HEK293 (cell line): ENCODE results near the gene RRM1.
A peak's percentile ranks its signal among the peaks of the same experiment; 100 is the strongest.

Experiments
- CTCF ChIA-PET: fragments of 350-600 bp; formaldehyde crosslinking; extraction: SDS; loops from one replicate; lab custom pipeline; 2021; ENCODE audit warnings: antibody characterized with exemption; lab: Yijun Ruan, JAX
- POLR2A ChIA-PET: fragments of 300-600 bp; formaldehyde crosslinking; extraction: SDS; loops from one replicate; lab custom pipeline; 2020; ENCODE audit warnings: antibody characterized with exemption, inconsistent platforms; lab: Yijun Ruan, JAX
- H3K27ac ChIP-seq: fragments of 200-500 bp; sonication (Bioruptor generic); 2 replicates; pipeline ENCODE4 v1.5.1; 2014; ENCODE audit warnings: low read depth, low read length, control low read depth, inconsistent platforms; ENCODE audit errors: extremely low read depth
- H3K36me3 ChIP-seq, 2 experiments: fragments of 200-500 bp in 1 of 2; sonication (Bioruptor generic) in 1 of 2; 1 replicate in 1 of 2; 2 replicates in 1 of 2; pipeline ENCODE4 v1.5.1; 2014 to 2017; ENCODE audit warnings: inconsistent platforms in 2 of 2, low read length in 2 of 2; ENCODE audit not compliant: control insufficient read depth in 2 of 2, insufficient read depth in 1 of 2
- H3K4me1 ChIP-seq: fragments of 200-500 bp; sonication (Bioruptor generic); 2 replicates; pipeline ENCODE4 v1.5.1; 2014; ENCODE audit warnings: mild to moderate bottlenecking, low read length, inconsistent platforms; ENCODE audit not compliant: control insufficient read depth, insufficient read depth
- H3K4me3 ChIP-seq: 2 replicates; pipeline ENCODE4 v1.5.1; 2011; ENCODE audit warnings: low read depth, mild to moderate bottlenecking, control low read depth, low read length, moderate library complexity
- H3K9me3 ChIP-seq: fragments of 200-500 bp; sonication (Bioruptor generic); 2 replicates; pipeline ENCODE4 v1.5.1; 2014; ENCODE audit warnings: low read depth, low read length, inconsistent platforms; ENCODE audit not compliant: control insufficient read depth, insufficient read depth
- CTCF ChIP-seq: fragments of 450-650 bp; formaldehyde crosslinking; IDR thresholded peaks from 2 replicates; pipeline ENCODE4 v1.5.1; 2016; ENCODE audit warnings: missing biosample characterization, missing genetic modification characterization
- KLF10 ChIP-seq: fragments of 450-650 bp; IDR thresholded peaks from 2 replicates; pipeline ENCODE4 v1.5.1; 2018; ENCODE audit warnings: missing biosample characterization, mild to moderate bottlenecking, missing genetic modification characterization
- REPIN1 ChIP-seq: fragments of 450-650 bp; formaldehyde crosslinking; IDR thresholded peaks from 2 replicates; pipeline ENCODE4 v1.5.1; 2017; ENCODE audit warnings: missing biosample characterization, missing genetic modification characterization, low read depth
- SALL2 ChIP-seq: fragments of 450-650 bp; formaldehyde crosslinking; IDR thresholded peaks from 2 replicates; pipeline ENCODE4 v1.5.0; 2017; ENCODE audit warnings: missing biosample characterization, mild to moderate bottlenecking, missing genetic modification characterization, borderline replicate concordance
- SP3 ChIP-seq: fragments of 450-650 bp; formaldehyde crosslinking; IDR thresholded peaks from 2 replicates; pipeline ENCODE4 v1.5.1; 2016; ENCODE audit warnings: missing biosample characterization, missing genetic modification characterization
- ZFHX2 ChIP-seq: fragments of 450-650 bp; formaldehyde crosslinking; conservative IDR thresholded peaks from 2 replicates; pipeline ENCODE4 v1.5.1; 2016; ENCODE audit warnings: missing biosample characterization, missing genetic modification characterization
- ZNF148 ChIP-seq: fragments of 450-650 bp; formaldehyde crosslinking; IDR thresholded peaks from 2 replicates; pipeline ENCODE4 v1.5.0; 2017; ENCODE audit warnings: missing biosample characterization, missing genetic modification characterization, borderline replicate concordance
- ZNF214 ChIP-seq: fragments of 450-650 bp; formaldehyde crosslinking; IDR thresholded peaks from 2 replicates; pipeline ENCODE4 v1.5.1; 2017; ENCODE audit warnings: missing biosample characterization, mild to moderate bottlenecking, missing genetic modification characterization, borderline replicate concordance
- ZNF24 ChIP-seq: fragments of 450-650 bp; formaldehyde crosslinking; IDR thresholded peaks from 2 replicates; pipeline ENCODE4 v1.5.1; 2016; ENCODE audit warnings: missing biosample characterization, missing genetic modification characterization
- ZNF292 ChIP-seq: fragments of 450-650 bp; formaldehyde crosslinking; IDR thresholded peaks from 2 replicates; pipeline ENCODE4 v1.5.1; 2016; ENCODE audit warnings: low read depth, missing biosample characterization, missing genetic modification characterization, borderline replicate concordance
- ZNF404 ChIP-seq: fragments of 450-650 bp; formaldehyde crosslinking; IDR thresholded peaks from 2 replicates; pipeline ENCODE4 v1.5.1; 2017; ENCODE audit warnings: missing biosample characterization, missing genetic modification characterization
- ZNF548 ChIP-seq: fragments of 450-650 bp; formaldehyde crosslinking; IDR thresholded peaks from 2 replicates; pipeline ENCODE4 v1.5.1; 2016; ENCODE audit warnings: missing biosample characterization, missing genetic modification characterization
- ZNF664 ChIP-seq: fragments of 450-650 bp; formaldehyde crosslinking; IDR thresholded peaks from 2 replicates; pipeline ENCODE4 v1.5.1; 2016; ENCODE audit warnings: missing biosample characterization, missing genetic modification characterization
- ZNF692 ChIP-seq: fragments of 450-650 bp; formaldehyde crosslinking; IDR thresholded peaks from 2 replicates; pipeline ENCODE4 v1.5.1; 2016; ENCODE audit warnings: missing biosample characterization, missing genetic modification characterization
- ZSCAN30 ChIP-seq: fragments of 450-650 bp; IDR thresholded peaks from 2 replicates; pipeline ENCODE4 v1.5.1; 2018; ENCODE audit warnings: missing biosample characterization, mild to moderate bottlenecking, missing genetic modification characterization, moderate library complexity
- ZSCAN5A ChIP-seq: fragments of 450-650 bp; formaldehyde crosslinking; IDR thresholded peaks from 2 replicates; pipeline ENCODE4 v1.5.1; 2016; ENCODE audit warnings: missing biosample characterization, missing genetic modification characterization
- ZXDB ChIP-seq: fragments of 450-650 bp; formaldehyde crosslinking; IDR thresholded peaks from 2 replicates; pipeline ENCODE4 v1.5.1; 2016; ENCODE audit warnings: missing biosample characterization, missing genetic modification characterization

Gene RRM1

GRCh38 chr11:4094348-4095291 lies at the start of gene RRM1 (continued):
- TF ChIP-seq CTCF (no peak), ZNF664 (tag by site-specific recombination) (no peak), ZNF548 (no peak), ZSCAN30 (tag by site-specific recombination) (peak; percentile 45; the same call in 1 of the 2 replicates), ZNF24 (tag by site-specific recombination) (peak; percentile 79; the same call in 1 of the 2 replicates), ZFHX2 (tag by site-specific recombination) (peak; percentile 92), ZXDB (tag by site-specific recombination) (peak; percentile 94), SP3 (tag by site-specific recombination) (peak; percentile 88), ZNF692 (tag by site-specific recombination) (peak; percentile 70), REPIN1 (tag by site-specific recombination) (no peak), SALL2 (tag by site-specific recombination) (no peak), ZNF214 (no peak), ZNF292 (tag by site-specific recombination) (no peak), KLF10 (tag by site-specific recombination) (peak; percentile 34; the same call in 1 of the 2 replicates), ZNF148 (tag by site-specific recombination) (no peak), ZNF404 (no peak)

- ChIA-PET CTCF (no interaction called here), POLR2A (interaction anchor here (0.7 kb wide), 1 partner anchor 241 kb away, joined by 4 read pairs; no protein-coding TSS in a partner anchor)
- no peaks in the 10 kb centered on the region for H3K36me3 ChIP-seq
- no peak overlapping the region for H3K27ac ChIP-seq
- H3K4me1 ChIP-seq: no peaks in the 10 kb centered on the region
- H3K9me3 ChIP-seq: no peaks in the 10 kb centered on the region
- no peak for TF ChIP-seq ZSCAN5A (tag by site-specific recombination)
- H3K4me3 ChIP-seq: no peak overlapping the region
Measured at GRCh38 chr11:4044976-4045646, 49.5 kb upstream of the RRM1 start.
